Measurements from ENCODE around the gene CD79A.

GRCh38 chr19:41871573-41872383 is 5.3 kb upstream of the CD79A start:
- TF ChIP-seq POLR2AphosphoS5 (IDR thresholded peaks at IDR 0.05; ENCODE audit: low read depth, low read length): peak; percentile 92
- peak; percentile 27; the same call in 1 of the 2 replicates for TF ChIP-seq SIN3A (IDR thresholded peaks at IDR 0.05; ENCODE audit: borderline replicate concordance, insufficient read depth, low read length)
- peak; percentile 28; the same call in 1 of the 2 replicates for TF ChIP-seq TAF1 (IDR thresholded peaks at IDR 0.05; ENCODE audit: borderline replicate concordance, insufficient read depth, low read length)

Measured in PFSK-1 (cell line).